GM19455 (cell line): ENCODE results near the gene RPS6KA2.

Experiments
- ATAC-seq: cut with Tn5 transposase; IDR thresholded peaks from one replicate; pipeline ENCODE4 v1.9.1; 2021; ENCODE audit not compliant: unreplicated experiment

Gene RPS6KA2

DNA sequence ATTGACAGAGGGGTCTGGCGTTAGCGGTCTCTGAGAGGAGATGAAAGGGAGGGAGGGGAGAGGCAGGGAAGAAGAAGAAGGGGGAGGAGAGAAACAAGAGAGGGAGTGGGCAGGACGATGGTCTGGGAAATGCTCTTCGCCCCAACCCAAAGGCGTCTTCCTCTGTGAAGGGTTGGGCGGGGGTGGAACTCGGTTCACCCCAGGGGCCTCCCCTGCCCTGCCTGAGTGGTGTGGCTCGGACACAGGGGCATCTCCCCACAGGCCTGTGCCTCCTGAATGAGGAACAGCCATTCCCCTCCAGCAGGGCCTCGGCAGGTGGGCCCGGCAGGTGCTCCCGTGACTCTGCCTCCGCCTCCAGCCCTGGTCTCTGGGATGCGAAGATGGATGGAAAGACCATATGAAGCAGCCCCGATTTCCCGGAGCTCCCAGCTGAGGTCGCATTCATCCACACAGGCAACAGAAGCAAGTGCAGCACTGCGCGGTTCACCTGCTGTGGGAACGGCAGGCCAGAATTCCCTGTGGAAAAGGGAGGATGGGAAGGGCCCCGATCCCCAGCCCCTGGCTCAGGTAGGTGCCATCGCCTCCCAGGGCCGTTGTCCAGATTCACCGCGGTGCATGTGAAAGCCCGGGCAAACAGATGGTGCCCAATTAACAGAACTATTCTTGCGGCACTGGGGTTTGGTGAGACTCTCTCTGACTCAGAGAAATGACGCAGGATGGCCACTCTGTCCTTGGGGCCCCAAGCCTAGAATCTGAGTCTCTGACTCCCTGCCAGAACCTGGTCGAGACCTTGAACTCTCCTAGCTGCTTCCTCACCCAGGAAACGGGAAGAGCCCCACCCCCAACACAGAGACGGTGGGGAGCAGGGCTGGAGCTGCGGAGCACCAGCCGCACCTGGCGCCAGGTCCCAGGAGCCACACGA, 29.4 kb upstream of the RPS6KA2 start:
- no peak for ATAC-seq

GRCh38 chr6:166655713-166656229, 28.7 kb upstream of the RPS6KA2 start:
- no peak for ATAC-seq

DNA sequence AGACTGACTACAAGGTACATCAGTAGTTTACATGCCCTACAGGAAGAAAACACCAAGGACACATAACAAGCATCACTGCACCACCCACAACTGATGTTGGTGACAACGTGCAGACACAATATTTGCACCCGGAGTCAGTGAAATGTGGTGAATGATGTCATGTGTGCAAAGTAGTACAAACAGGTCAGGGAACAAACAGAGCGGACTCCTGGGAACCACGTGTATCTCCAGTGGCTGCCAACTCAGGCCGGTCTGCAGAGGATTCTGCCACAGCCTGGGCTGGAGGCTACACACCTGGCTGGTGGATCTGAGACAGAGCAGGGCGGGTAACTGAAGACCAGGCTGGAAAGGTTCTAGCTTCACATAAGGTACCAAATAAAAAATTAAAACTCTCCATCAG, 28.2 kb upstream of the RPS6KA2 start:
- ATAC-seq, result no peak

- no peak for ATAC-seq
These were observed 27.5 kb upstream of the RPS6KA2 start for GRCh38 chr6:166654573-166654972.

DNA sequence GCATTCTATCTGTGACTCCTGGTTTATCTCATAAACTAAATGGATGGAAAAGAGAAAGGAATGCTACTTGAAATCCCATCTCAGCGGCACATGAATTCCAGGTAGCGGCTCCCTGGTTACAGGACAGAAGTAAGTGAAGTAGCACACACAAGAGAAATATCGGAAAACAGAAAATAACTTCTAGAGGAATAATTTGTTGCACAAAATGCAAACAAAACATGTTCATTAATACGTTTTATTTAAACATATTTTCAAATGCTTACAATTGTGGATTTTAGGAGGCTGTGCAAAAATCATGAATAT, 26.5 kb upstream of the RPS6KA2 start:
- no peak for ATAC-seq

DNA sequence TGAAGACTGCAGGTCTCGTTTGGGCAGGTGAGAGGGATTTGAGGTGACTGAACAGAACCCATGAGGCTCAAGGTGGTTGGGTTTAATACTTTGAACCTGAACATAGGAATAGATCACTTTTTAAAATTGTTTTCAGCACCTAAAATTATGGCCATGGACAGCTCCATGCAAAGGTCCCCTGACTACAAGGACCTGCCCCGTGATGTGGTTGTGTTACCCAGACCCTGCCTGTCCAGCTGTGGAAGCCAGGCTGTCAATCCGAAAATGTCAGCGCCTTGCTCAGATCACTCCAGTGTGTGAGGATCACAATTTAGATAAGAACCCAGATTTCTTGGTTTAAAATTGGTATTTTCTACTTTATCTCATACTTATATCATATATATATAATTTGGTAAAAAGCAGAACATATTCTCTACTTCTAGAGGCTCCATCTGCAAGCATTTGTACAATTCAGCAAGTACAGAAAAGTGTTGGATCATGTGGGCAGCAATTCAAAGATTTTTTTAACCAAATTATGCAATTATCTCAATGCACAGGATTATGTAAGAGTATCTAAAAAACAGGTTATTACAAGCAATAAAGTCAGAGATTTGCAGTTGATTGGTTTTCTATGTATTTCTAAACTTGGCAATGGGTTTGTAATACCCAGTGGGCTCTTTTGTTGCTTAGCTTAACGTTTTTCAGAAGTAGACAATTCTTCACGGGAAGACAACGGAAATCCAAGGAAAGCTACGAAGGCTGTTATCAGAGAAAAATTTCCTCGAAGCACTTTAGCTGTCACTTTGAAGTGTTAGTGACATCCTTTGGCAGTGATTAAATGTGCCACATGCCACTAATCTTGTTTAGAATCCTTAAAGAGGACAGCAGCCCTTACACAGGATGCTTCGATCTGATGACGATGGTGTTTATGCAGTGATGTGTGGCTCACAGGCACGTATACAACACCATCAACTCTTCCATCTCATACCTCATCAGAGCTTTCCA, 24.1 kb upstream of the RPS6KA2 start:
- no peak for ATAC-seq

GRCh38 chr6:166650047-166650446, 23.0 kb upstream of the RPS6KA2 start:
- ATAC-seq, result no peak

GRCh38 chr6:166648846-166649245, 21.8 kb upstream of the RPS6KA2 start:
- ATAC-seq, result no peak

- ATAC-seq, result no peak
These were observed 20.8 kb upstream of the RPS6KA2 start for GRCh38 chr6:166647896-166648295.

- no peak for ATAC-seq
These were observed 19.7 kb upstream of the RPS6KA2 start for GRCh38 chr6:166646716-166647115.

- ATAC-seq, result no peak
These were observed 18.8 kb upstream of the RPS6KA2 start for GRCh38 chr6:166645896-166646295.

DNA sequence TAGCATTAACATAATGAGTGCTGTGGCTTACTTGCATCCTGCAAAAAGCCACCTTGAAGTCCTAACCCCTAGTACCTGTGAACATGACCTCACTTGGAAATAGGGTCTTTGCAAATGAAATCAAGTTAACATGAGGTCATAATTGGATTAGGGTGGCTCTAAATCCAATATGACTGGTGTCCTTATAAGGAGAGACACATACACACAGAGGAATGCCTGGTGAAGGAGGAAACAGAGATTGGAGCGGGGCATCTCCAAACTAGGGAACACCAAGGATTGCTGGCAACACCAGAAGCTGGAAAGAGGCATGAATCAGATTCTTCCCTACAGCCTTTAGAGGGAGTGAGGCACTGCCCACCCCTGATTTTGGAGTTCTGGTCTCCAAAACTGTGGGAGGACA, 17.6 kb upstream of the RPS6KA2 start:
- no peak for ATAC-seq

- no peak for ATAC-seq
These were observed 17.0 kb upstream of the RPS6KA2 start for GRCh38 chr6:166643891-166644590.

DNA sequence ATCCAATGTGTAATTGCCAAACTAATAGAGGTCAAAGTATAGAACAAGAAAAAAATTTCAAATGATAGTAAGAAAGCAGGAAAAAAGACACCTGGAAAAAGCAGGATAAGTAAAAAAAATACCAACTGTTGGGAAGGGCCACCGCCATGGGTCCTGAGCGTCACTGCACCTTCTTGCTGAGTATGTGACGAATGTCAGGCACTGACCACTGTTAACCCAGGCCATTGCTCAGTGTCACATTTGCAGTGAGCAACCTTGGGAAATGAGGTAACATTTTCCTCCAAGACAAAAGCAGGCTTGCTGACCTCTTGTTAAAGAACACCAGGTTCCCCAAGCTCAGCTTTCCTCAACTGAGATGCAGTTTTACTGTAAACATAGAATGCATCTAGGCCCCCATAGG, 15.6 kb upstream of the RPS6KA2 start:
- no peak for ATAC-seq

DNA sequence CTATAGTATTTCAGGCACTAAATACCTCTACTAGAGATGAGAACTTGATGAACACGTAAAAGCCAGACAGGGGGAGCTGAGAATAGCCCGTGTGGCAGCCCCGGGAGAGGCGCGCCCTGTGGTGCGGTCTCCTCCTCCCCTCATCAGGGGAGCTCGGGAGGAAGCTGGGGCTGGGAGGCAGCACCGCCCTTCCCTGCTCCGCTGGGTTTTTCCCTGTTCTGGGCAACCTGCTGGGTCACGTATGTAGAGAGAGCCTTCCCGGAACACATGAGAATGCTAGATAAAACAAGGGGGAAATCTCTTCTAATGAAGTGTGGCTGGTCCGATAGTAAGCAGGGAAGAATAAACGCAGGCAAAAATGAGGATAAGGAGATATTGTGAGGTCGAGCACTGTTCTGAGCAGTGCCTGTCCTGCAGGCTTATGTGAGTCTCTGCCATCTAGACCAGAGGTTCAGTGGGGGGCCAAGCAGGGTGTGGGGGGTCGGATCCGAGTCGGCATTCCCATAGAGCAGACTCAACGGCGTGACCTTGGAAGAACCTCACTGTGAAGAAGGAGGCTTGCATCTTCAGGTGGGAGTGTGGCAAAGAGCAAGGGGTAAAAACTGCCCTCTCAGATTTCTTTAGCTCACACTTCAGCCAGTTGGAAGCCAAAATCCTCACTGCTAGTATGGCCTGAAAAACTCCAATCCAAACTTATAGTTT, 13.4 kb upstream of the RPS6KA2 start:
- ATAC-seq, result no peak

- no peak for ATAC-seq
These were observed 12.9 kb upstream of the RPS6KA2 start for GRCh38 chr6:166639921-166640320.

GRCh38 chr6:166638573-166638964, 11.5 kb upstream of the RPS6KA2 start:
- ATAC-seq, result no peak

- ATAC-seq, result no peak
These were observed 10.9 kb upstream of the RPS6KA2 start for GRCh38 chr6:166637812-166638572.

- no peak for ATAC-seq
These were observed 9.9 kb upstream of the RPS6KA2 start for GRCh38 chr6:166636934-166637333.
